Measurements from ENCODE around the gene CNIH3. TPM values are rescaled to one million over a fixed set of nuclear protein-coding genes. Genes with fewer than 3 reads are reported as not detected.

CNIH3 gene
- total and polyA plus RNA-seq, 10 of the 15 experiments (the other 5 are each of a cell fraction or from before 2014, with no cell fraction given): 0.77 to 5.8 (median 1.8) TPM

GRCh38 chr1:224739997-224740684 lies 124.0 kb downstream of the CNIH3 start:
- ChIA-PET CTCF (interaction anchor here (0.6 to 13.5 kb wide), 11 partner anchors 9 to 154 kb away, joined by 3 to 208 read pairs (median 3); no protein-coding TSS in a partner anchor), RAD21 (ENCODE audit: unreplicated experiment) (interaction anchor here (1.0 to 11.5 kb wide), 11 partner anchors 10 to 242 kb away, joined by 3 to 174 read pairs (median 5); no protein-coding TSS in a partner anchor), SMC1A (ENCODE audit: uncharacterized antibody, unreplicated experiment) (interaction anchor here (0.6 to 12.0 kb wide), 17 partner anchors 8 to 240 kb away, joined by 3 to 202 read pairs (median 5); no protein-coding TSS in a partner anchor), POLR2A (interaction anchor here (0.9 to 3.7 kb wide), 6 partner anchors 8 to 111 kb away, joined by 4 to 22 read pairs (median 10); no protein-coding TSS in a partner anchor)
- intact Hi-C loops (cut with micrococcal nuclease; ENCODE audit: unreplicated experiment) (loop anchor here (10.0 kb wide), 1 partner anchor 1255 kb away; the partner anchor contains the start of gene SDE2), in situ Hi-C loops (cut with MboI) (no loop called here)
- Histone ChIP-seq H3K27ac (ENCODE audit: control insufficient read depth, insufficient read depth) (peak overlapping the region; percentile 24), H3K9ac (ENCODE audit: control insufficient read depth, insufficient read depth, low read length) (0 out of 2 replicates have a peak overlapping the region, but pooled peaks have one; percentile 19), H3K9me3 (replicated peaks; ENCODE audit: control insufficient read depth, insufficient read depth, low read length) (no peaks in the 10 kb centered on the region), H3K27me3 (replicated peaks in 1 of 2; ENCODE audit: control insufficient read depth in 2 of 2, insufficient read depth in 2 of 2, low read length in 1 of 2) (no peaks in the 10 kb centered on the region), H3K4me1 (ENCODE audit: control insufficient read depth, insufficient read depth, low read length) (peaks cover 50% of the 10 kb centered on the region), H3K36me3 (ENCODE audit: control insufficient read depth in 2 of 2, insufficient read depth in 2 of 2, low read length in 1 of 2) (no peaks in the 10 kb centered on the region), H2AFZ (ENCODE audit: control insufficient read depth, low read depth, low read length) (no peak overlapping the region; the same call in 1 of the 2 replicates), H3K4me2 (ENCODE audit: control insufficient read depth, insufficient read depth) (peak overlapping the region; percentile 65), H3K79me2 (ENCODE audit: control insufficient read depth, insufficient read depth, low read length) (no peaks in the 10 kb centered on the region), H4K20me1 (ENCODE audit: control insufficient read depth, insufficient read depth) (no peaks in the 10 kb centered on the region), H3K4me3 (peak overlapping the region; percentile 6; the same call in 1 of the 2 replicates)
- ATAC-seq: peak; percentile 78
- BruUV-seq (replicated peaks): TSS peak; percentile 56
- DNase-seq (ENCODE audit: low read depth, low spot score): peak; percentile 90
- FAIRE-seq: peak; percentile 62
- 0% methylated on average over 7 of the region's 7 CpGs for WGBS (ENCODE audit: insufficient coverage, insufficient replicate concordance, low lambda C conversion rate, missing lambda C conversion rate)
- peak; percentile 68 for TF ChIP-seq POLR2AphosphoS5 (IDR thresholded peaks at IDR 0.05; ENCODE audit: low read length)
- no peak for TF ChIP-seq MYB (IDR thresholded peaks at IDR 0.05; ENCODE audit: borderline replicate concordance, low read depth, low read length)
- TF ChIP-seq PKNOX1 (IDR thresholded peaks at IDR 0.05): peak; percentile 28; the same call in 1 of the 2 replicates
- TF ChIP-seq POU2F2 (IDR thresholded peaks at IDR 0.05; ENCODE audit: borderline replicate concordance, low read depth, low read length): peak; percentile 95; the same call in 2 of the 3 replicates
- TF ChIP-seq, protein P1, sequence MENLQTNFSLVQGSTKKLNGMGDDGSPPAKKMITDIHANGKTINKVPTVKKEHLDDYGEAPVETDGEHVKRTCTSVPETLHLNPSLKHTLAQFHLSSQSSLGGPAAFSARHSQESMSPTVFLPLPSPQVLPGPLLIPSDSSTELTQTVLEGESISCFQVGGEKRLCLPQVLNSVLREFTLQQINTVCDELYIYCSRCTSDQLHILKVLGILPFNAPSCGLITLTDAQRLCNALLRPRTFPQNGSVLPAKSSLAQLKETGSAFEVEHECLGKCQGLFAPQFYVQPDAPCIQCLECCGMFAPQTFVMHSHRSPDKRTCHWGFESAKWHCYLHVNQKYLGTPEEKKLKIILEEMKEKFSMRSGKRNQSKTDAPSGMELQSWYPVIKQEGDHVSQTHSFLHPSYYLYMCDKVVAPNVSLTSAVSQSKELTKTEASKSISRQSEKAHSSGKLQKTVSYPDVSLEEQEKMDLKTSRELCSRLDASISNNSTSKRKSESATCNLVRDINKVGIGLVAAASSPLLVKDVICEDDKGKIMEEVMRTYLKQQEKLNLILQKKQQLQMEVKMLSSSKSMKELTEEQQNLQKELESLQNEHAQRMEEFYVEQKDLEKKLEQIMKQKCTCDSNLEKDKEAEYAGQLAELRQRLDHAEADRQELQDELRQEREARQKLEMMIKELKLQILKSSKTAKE (IDR thresholded peaks at IDR 0.05; ENCODE audit: low read depth, poor library complexity, severe bottlenecking): peak; percentile 93
- no peak for TF ChIP-seq FOXK2 (IDR thresholded peaks at IDR 0.05)
- 0 out of 2 replicates have a peak, but pooled peaks have one; percentile 23 for TF ChIP-seq ZNF24 (IDR thresholded peaks at IDR 0.05)
- TF ChIP-seq CREM (IDR thresholded peaks at IDR 0.05; ENCODE audit: low read depth): 0 out of 2 replicates have a peak, but pooled peaks have one; percentile 24
- TF ChIP-seq, protein P2, sequence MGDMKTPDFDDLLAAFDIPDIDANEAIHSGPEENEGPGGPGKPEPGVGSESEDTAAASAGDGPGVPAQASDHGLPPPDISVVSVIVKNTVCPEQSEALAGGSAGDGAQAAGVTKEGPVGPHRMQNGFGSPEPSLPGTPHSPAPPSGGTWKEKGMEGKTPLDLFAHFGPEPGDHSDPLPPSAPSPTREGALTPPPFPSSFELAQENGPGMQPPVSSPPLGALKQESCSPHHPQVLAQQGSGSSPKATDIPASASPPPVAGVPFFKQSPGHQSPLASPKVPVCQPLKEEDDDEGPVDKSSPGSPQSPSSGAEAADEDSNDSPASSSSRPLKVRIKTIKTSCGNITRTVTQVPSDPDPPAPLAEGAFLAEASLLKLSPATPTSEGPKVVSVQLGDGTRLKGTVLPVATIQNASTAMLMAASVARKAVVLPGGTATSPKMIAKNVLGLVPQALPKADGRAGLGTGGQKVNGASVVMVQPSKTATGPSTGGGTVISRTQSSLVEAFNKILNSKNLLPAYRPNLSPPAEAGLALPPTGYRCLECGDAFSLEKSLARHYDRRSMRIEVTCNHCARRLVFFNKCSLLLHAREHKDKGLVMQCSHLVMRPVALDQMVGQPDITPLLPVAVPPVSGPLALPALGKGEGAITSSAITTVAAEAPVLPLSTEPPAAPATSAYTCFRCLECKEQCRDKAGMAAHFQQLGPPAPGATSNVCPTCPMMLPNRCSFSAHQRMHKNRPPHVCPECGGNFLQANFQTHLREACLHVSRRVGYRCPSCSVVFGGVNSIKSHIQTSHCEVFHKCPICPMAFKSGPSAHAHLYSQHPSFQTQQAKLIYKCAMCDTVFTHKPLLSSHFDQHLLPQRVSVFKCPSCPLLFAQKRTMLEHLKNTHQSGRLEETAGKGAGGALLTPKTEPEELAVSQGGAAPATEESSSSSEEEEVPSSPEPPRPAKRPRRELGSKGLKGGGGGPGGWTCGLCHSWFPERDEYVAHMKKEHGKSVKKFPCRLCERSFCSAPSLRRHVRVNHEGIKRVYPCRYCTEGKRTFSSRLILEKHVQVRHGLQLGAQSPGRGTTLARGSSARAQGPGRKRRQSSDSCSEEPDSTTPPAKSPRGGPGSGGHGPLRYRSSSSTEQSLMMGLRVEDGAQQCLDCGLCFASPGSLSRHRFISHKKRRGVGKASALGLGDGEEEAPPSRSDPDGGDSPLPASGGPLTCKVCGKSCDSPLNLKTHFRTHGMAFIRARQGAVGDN (IDR thresholded peaks at IDR 0.05): peak; percentile 8; the same call in 1 of the 2 replicates
- TF ChIP-seq CBFB (IDR thresholded peaks at IDR 0.05; ENCODE audit: low read depth): no peak
- TF ChIP-seq CHD4 (IDR thresholded peaks at IDR 0.05): no peak
- TF ChIP-seq, protein P3, sequence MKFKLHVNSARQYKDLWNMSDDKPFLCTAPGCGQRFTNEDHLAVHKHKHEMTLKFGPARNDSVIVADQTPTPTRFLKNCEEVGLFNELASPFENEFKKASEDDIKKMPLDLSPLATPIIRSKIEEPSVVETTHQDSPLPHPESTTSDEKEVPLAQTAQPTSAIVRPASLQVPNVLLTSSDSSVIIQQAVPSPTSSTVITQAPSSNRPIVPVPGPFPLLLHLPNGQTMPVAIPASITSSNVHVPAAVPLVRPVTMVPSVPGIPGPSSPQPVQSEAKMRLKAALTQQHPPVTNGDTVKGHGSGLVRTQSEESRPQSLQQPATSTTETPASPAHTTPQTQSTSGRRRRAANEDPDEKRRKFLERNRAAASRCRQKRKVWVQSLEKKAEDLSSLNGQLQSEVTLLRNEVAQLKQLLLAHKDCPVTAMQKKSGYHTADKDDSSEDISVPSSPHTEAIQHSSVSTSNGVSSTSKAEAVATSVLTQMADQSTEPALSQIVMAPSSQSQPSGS (IDR thresholded peaks at IDR 0.05; ENCODE audit: low read length): peak; percentile 43; the same call in 1 of the 2 replicates
- peak; percentile 39; the same call in 1 of the 2 replicates for TF ChIP-seq BCL11A (IDR thresholded peaks at IDR 0.05; ENCODE audit: low read depth, low read length)
- TF ChIP-seq POLR2A (IDR thresholded peaks at IDR 0.05; ENCODE audit: low read depth, low read length): no peak

Data from GM12878 (cell line).